ENCODE data around the gene ZNF283.

- TF ChIP-seq CTCF (tag by site-specific recombination; IDR thresholded peaks at IDR 0.05) (no peak), ZNF239 (tag by site-specific recombination; IDR thresholded peaks at IDR 0.05) (no peak)
Observed at GRCh38 chr19:43782689-43783231, 44.4 kb upstream of the ZNF283 start.

Data from HEK293 (cell line).